Dermis lymphatic vessel endothelial cell (primary cell): ENCODE measurements around the gene ECE1. TPM values are rescaled to one million over a fixed set of nuclear protein-coding genes. Genes with fewer than 3 reads are reported as not detected.

ENCODE experiments used
- total RNA-seq: library from RNA; depleted of rRNA; stranded (reverse); fragments of >200 nt; gene quantifications from 2 replicates; pipeline ENCODE4 v1.2.1, GENCODE V29; 2014

Gene ECE1
- total RNA-seq, result 118 and 124 TPM in 2 replicates

GRCh38 chr1:21289700-21290545 lies at the start of gene ECE1:
ECE1 (minus strand) TSS chr1:21290463; CDS start chr1:21290414, 49 bp downstream.

GRCh38 chr1:21176586-21177555 lies 113.4 kb downstream of the ECE1 start, which contains the start of gene EIF4G3:
EIF4G3 (minus strand) TSS chr1:21176897; CDS start chr1:21002742, 174,155 bp downstream.

Other genes starting within 250 kb of the ECE1 start
- 38.2 and 39.0 TPM in 2 replicates for gene EIF4G3, start 113.6 kb downstream of the ECE1 start, total RNA-seq
- 5.0 and 9.2 TPM in 2 replicates for gene NBPF3, start 149.7 kb upstream of the ECE1 start, total RNA-seq
- gene ALPL, start 219.0 kb upstream of the ECE1 start, total RNA-seq, result 0.22 and 0.26 TPM in 2 replicates